Thymus (tissue), 14 donors: Measurements from ENCODE around the gene TEKT4. TPM values are rescaled to one million over a fixed set of nuclear protein-coding genes. Genes with fewer than 3 reads are reported as not detected.
"Not testable (repeated sequence)": the region's sequence is repeated elsewhere in the genome, so short reads cannot be mapped to it uniquely, and the experiment has no call there.

Source experiments
- DNase-seq, 9 donors: peaks; one replicate each; pipeline ENCODE4 v3.0.0-alpha.2; 2013; ENCODE audit warnings: low spot score in 9 of 9, low read depth in 6 of 9, missing footprints in 1 of 9
- H3K27ac ChIP-seq, 2 donors: one replicate each; pipeline ENCODE4 v1.5.1; 2013; ENCODE audit warnings: control low read depth in 1 of 2, low read depth in 1 of 2, low read length in 1 of 2, mild to moderate bottlenecking in 1 of 2, moderate library complexity in 1 of 2
- H3K27me3 ChIP-seq, 2 donors: one replicate each; pipeline ENCODE4 v1.5.1; 2013; ENCODE audit warnings: low read length in 1 of 2; ENCODE audit not compliant: control insufficient read depth in 2 of 2, insufficient read depth in 1 of 2
- H3K36me3 ChIP-seq, 2 donors: one replicate each; pipeline ENCODE4 v1.5.1; 2013; ENCODE audit warnings: low read length in 1 of 2, mild to moderate bottlenecking in 1 of 2, moderate library complexity in 1 of 2; ENCODE audit not compliant: control insufficient read depth in 2 of 2, insufficient read depth in 2 of 2
- H3K4me1 ChIP-seq, 2 donors: one replicate each; pipeline ENCODE4 v1.5.1; 2013; ENCODE audit warnings: low read length in 2 of 2; ENCODE audit not compliant: control insufficient read depth in 2 of 2, insufficient read depth in 2 of 2
- H3K4me3 ChIP-seq, 2 donors: one replicate each; pipeline ENCODE4 v1.5.1; 2013; ENCODE audit warnings: low read length in 2 of 2, control low read depth in 1 of 2, mild to moderate bottlenecking in 1 of 2
- H3K9me3 ChIP-seq, 2 donors: one replicate each; pipeline ENCODE4 v1.5.1; 2013; ENCODE audit warnings: low read length in 1 of 2, mild to moderate bottlenecking in 1 of 2; ENCODE audit not compliant: control insufficient read depth in 2 of 2, insufficient read depth in 1 of 2
- WGBS: extraction: QIAGEN DNeasy Blood & Tissue Kit; methylation state at CpG from one replicate; pipeline ENCODE4 v1.1.7; 2013; 5-methylcytosine and 5-hydroxymethylcytosine counted together
- long read RNA-seq, 10 donors: transcript quantifications; one replicate each; lab custom pipeline, GENCODE V29; 2026
- polyA plus RNA-seq: library from polyadenylated mRNA; stranded (reverse); fragments of 200-250 nt; gene quantifications from one replicate; pipeline ENCODE4 v1.2.3, GENCODE V29; 2013
- total RNA-seq: library from RNA; stranded (reverse); fragments of 120-200 nt; gene quantifications from one replicate; pipeline ENCODE4 v1.2.4, GENCODE V29; 2013
- donor health status: healthy.

The TEKT4 gene, protein sequence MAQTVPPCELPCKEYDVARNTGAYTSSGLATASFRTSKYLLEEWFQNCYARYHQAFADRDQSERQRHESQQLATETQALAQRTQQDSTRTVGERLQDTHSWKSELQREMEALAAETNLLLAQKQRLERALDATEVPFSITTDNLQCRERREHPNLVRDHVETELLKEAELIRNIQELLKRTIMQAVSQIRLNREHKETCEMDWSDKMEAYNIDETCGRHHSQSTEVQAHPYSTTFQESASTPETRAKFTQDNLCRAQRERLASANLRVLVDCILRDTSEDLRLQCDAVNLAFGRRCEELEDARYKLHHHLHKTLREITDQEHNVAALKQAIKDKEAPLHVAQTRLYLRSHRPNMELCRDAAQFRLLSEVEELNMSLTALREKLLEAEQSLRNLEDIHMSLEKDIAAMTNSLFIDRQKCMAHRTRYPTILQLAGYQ
- total RNA-seq (0.05 TPM), polyA plus RNA-seq (0.11 TPM)
- long read RNA-seq, donor 1, result 0 reads
- long read RNA-seq, donor 2, result 0 reads
- long read RNA-seq, donor 3, result 0 reads
- long read RNA-seq, donor 4, result 0 reads
- long read RNA-seq, donor 5, result 0 reads
- long read RNA-seq, donor 6, result 0 reads
- long read RNA-seq, donor 7, result 0 reads
- long read RNA-seq, donor 8, result 0 reads
- long read RNA-seq, donor 9, result 0 reads
- long read RNA-seq, donor 10, result 0 reads

DNA sequence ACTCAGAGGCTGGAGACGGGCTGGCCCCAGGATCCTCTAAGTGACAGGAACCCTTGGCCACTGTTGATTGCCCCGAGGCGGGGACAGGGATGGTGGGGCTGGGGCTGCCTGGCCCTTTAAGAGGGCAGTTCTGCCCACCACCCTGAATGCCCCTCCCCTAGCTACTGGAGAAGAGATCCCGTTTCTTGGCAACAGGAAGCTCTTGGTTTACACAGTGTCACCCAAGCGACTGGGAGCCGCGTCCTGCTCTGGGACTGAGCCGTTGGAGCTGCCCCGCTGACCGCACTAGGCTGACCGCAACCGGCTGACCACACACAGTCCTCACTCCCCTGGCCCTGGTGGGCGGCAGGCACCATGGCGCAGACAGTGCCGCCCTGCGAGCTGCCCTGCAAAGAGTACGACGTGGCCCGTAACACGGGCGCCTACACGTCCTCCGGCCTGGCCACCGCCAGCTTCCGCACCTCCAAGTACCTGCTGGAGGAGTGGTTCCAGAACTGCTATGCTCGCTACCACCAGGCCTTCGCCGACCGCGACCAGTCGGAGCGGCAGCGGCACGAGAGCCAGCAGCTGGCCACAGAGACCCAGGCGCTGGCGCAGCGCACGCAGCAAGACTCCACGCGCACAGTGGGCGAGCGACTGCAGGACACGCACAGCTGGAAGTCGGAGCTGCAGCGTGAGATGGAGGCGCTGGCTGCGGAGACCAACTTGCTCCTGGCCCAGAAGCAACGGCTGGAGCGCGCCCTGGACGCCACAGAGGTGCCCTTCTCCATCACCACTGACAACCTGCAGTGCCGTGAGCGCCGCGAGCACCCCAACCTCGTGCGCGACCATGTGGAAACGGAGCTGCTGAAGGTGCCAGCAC, at the start of gene TEKT4:
TSS of gene TEKT4 (plus strand) at position 205 of the 862 bp plus-strand sequence. CDS start at position 355, 150 bp downstream.
- Histone ChIP-seq H3K4me3 (no peak within 1 kb of the TSS), H3K4me1 (no peaks in the 10 kb centered on the region), H3K9me3 (peaks cover 0 to 3% of the 10 kb centered on the region in 2 donors), H3K36me3 (no peaks in the 10 kb centered on the region), H3K27me3 (peaks cover 0 to 42% of the 10 kb centered on the region in 2 donors), H3K27ac (no peak within 1 kb of the TSS)
- no peak for DNase-seq
- 56% methylated on average over 59 of the region's 59 CpGs for WGBS

DNA sequence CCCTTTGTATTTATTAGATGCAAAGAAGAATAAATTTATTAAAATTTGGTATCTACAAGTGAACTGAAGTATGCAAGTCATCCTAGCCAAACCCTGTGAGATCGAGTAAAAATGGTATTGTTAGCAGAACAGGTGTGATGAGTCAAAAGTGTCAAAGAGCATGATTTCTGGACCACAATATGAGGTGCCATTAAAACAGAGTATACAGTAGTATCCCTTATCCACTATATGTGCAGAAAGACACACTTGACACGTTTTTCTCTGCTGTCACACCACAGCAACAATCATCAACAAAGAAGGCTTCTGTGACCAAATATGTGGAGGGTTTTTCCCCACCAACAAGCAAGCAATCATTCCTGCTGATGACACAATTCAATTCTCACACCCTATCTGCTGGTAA, 32.0 kb upstream of the TEKT4 start:
- WGBS, result 45% methylated on average over 2 of the region's 2 CpGs
- H3K4me3 ChIP-seq, H3K27ac ChIP-seq, H3K27me3 ChIP-seq, H3K4me1 ChIP-seq, DNase-seq, H3K9me3 ChIP-seq, H3K36me3 ChIP-seq: not testable (repeated sequence)

DNA sequence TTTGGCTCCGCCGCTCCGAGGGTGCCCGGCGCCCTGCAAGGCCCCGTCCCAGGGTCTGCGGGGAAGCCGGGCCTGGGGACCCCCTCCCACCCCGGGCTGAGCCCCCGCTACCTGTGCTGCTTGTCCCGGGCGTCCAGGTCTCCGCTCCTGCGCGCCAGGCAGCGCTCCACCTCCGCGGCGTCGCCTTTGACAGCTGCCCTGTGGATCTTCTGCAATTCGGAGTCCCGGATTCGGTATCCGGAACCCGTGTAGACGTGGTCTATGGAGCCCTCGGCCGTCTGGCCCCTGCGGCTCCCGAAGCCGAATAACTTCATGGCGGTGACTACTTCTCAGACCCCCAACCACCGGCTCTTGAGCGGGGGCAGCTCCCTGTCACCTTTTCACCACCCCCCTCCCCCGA, 14.4 kb upstream of the TEKT4 start:
- WGBS, result 6% methylated on average over 35 of the region's 35 CpGs
- not testable (repeated sequence) for H3K36me3 ChIP-seq, H3K4me1 ChIP-seq, H3K27ac ChIP-seq, H3K9me3 ChIP-seq, H3K4me3 ChIP-seq, DNase-seq
- H3K27me3 ChIP-seq, result peaks cover 26 to 48% of the 10 kb centered on the region in 2 donors

DNA sequence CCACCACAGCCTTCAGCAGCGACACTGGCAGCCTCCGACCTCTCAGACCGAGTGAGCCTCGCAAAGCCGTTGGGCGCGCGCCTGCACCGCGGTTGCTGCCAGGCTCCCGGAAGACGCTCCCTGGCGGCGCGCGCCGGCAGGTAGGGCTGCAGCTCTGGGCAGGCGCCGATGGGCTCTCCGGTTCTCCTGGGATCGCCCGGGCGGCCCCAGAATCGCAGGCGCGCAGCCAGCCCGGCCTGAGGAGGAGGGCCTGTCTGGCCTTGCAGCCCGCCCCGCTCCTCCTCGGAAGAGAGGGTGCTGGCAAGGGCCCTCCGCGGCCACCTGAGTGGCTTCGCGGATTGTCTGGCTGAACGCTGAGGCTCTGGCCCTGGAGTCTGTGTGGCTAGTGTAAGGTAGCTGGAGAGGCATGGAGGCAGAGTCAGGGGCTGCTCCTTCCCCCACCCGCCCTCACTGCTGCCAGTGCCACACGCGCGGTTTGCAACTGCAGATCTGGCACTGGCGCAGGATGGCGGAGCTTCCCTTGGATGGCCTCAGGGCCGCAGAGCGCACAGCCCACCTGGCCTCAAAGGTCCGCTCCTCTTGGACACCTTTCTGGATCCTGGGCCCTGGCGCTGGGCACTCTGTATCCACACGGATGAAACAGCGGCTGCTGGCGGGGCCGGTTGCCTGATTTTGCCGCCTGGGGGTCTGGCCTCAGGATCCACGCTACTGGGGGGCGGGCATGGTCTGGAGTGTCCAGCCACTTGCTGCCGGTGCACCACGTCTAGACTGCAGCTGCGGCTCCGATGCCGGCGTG, 13.7 kb upstream of the TEKT4 start:
- not testable (repeated sequence) for H3K36me3 ChIP-seq, H3K4me3 ChIP-seq, H3K4me1 ChIP-seq, H3K27ac ChIP-seq, DNase-seq, H3K9me3 ChIP-seq
- WGBS, result 9% methylated on average over 58 of the region's 58 CpGs
- H3K27me3 ChIP-seq, result peaks cover 32 to 54% of the 10 kb centered on the region in 2 donors

DNA sequence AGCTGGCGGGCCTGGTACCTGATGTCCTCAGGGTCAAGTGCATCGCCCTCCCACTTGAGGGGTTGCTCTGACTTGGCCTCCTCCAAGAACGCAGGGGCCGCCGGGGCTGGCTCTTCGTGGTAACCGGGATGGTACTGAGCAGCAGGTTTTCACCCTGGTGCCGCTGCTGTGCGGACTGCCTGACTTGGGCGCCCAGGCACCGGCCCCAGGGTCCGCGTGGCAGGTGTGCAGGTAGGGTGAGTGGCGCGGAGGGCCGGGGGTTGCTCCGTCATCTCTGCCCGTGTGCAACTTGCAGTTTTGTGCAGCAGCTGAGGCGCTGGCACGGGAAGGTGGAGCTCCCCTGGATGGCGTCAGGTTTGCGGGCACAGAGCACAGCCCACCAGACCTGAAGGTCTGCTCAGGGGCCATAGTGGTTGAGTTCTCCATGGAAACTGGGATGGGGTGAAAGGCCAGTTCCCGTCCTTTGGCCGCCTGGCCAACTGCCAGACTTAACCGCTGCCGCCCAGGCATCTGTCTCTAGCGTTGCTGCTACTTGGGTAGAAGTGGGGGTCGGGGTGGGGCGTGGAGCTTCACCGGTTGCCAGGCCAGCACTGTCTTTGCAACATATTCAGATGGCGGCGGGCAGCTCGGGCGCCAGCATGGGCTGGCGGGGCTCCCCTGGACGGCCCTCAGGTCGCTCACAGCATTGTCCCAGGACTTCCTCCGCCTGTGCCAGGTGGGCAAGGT, 12.9 kb upstream of the TEKT4 start:
- not testable (repeated sequence) for H3K4me3 ChIP-seq, H3K4me1 ChIP-seq, H3K27ac ChIP-seq, H3K9me3 ChIP-seq, H3K36me3 ChIP-seq, DNase-seq
- H3K27me3 ChIP-seq, result peaks cover 32 to 61% of the 10 kb centered on the region in 2 donors
- 42% methylated on average over 38 of the region's 38 CpGs for WGBS

DNA sequence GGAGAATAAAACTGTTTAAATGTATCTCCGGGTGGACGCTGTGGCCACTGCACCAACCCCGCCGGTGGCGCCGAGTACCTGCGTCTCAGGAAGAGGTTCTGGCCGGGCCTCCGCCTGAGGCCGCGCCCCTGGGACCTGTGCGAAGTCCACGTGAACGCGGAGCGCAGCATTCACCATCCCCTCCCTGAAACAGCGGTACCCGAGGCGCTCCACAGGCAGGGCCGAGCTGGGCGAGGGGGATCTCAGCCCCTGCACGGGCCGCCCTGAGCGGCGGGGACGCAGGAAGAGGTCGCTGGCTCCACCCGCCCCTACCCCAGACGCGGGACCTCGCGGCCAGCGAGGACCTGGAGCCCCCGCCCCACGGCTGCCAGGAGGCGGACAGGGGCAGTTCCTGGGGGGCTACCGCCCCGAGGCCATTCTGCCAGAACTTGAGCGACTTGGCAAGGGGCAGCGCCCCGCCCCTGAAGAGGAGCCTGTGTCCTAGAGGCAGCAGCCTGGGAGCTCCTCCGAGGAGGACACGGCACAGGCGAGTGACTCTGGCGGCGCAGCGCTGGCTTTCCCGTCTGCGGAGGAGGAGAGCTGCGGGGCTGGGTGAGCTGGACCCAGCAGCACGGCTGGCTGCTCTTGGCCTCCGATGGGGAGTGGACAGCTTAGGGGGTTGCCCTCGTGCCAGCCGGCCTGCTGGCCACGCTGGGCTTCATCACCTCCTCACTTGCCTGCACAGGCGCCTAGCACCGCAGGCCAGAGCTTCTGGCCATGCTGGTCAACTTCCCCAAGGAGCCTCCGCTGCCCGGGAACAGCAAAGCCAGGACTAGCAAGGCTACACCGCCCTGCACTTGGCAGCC, 9.7 kb upstream of the TEKT4 start:
- Histone ChIP-seq H3K9me3 (no peaks in the 10 kb centered on the region), H3K36me3 (no peaks in the 10 kb centered on the region), H3K4me1 (no peaks in the 10 kb centered on the region), H3K27me3 (peaks cover 32 to 56% of the 10 kb centered on the region in 2 donors), H3K27ac (no peak overlapping the region), H3K4me3 (no peak overlapping the region)
- DNase-seq, result no peak
- 8% methylated on average over 60 of the region's 60 CpGs for WGBS

DNA sequence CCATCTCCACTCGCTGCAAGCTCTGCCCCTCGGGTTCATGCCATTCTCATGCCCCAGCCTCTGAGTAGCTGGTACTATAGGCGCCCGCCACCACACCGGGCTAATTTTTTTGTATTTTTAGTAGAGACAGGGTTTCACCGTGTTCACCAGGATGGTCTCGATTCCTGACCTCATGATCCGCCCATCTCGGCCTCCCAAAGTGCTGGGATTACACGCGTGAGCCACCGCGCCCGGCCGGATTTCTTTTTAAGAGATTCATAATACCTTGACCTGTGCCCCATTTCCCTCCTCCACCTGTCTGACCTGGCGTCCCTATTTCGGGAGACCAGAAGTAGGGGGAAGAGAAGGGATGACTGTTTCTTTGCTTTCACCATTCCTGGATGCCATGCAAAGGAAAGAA, 8.3 kb upstream of the TEKT4 start:
- not testable (repeated sequence) for H3K4me1 ChIP-seq, H3K4me3 ChIP-seq, DNase-seq, H3K9me3 ChIP-seq, H3K27ac ChIP-seq, H3K36me3 ChIP-seq
- WGBS, result 88% methylated on average over 17 of the region's 17 CpGs
- H3K27me3 ChIP-seq, result peaks cover 20 to 43% of the 10 kb centered on the region in 2 donors
